H1 (cell line): ENCODE data around the gene NBAS. TPM values are rescaled to one million over a fixed set of nuclear protein-coding genes. Genes with fewer than 3 reads are reported as not detected.

Experiments
- CTCF ChIA-PET: fragments of 300-600 bp; sonication (Branson Sonifier 250); formaldehyde crosslinking; loops from one replicate; lab custom pipeline; 2021; ENCODE audit not compliant: partially characterized antibody; lab: Charles Lee
- POLR2A ChIA-PET: fragments of 300-600 bp; sonication (Branson Sonifier 250); formaldehyde crosslinking; loops from one replicate; lab custom pipeline; 2021; ENCODE audit warnings: inconsistent platforms; ENCODE audit not compliant: partially characterized antibody; lab: Charles Lee
- DNase-seq, 2 experiments: peaks; one replicate each; pipeline versions ENCODE4 v3.0.0 to v3.0.0-alpha.2; 2010 to 2022; ENCODE audit warnings: low spot score in 2 of 2, low read depth in 1 of 2, mixed read lengths in 1 of 2
- FAIRE-seq: peaks from 2 replicates; lab custom pipeline; 2011; peaks lifted over from hg19 to GRCh38; lab: Jason Lieb, UNC
- H2AFZ ChIP-seq: 2 replicates; pipeline ENCODE4 v1.8.1; 2012; ENCODE audit warnings: low read length, inconsistent platforms
- H2AK5ac ChIP-seq: 2 replicates; pipeline ENCODE4 v1.6.1; 2013; ENCODE audit warnings: low read depth, low read length
- H2BK120ac ChIP-seq: replicated peaks from 2 replicates; pipeline ENCODE3; 2013; ENCODE audit warnings: low read depth, low read length, inconsistent platforms
- H2BK12ac ChIP-seq: 2 replicates; pipeline ENCODE4 v1.6.1; 2013; ENCODE audit warnings: low read depth, low read length
- H2BK15ac ChIP-seq: 2 replicates; pipeline ENCODE4 v1.6.1; 2013; ENCODE audit warnings: low read length
- H2BK20ac ChIP-seq: 2 replicates; pipeline ENCODE4 v1.6.1; 2013; ENCODE audit warnings: low read length
- H2BK5ac ChIP-seq: 2 replicates; pipeline ENCODE4 v1.6.1; 2013; ENCODE audit warnings: low read depth, low read length
- H3K14ac ChIP-seq: 2 replicates; pipeline ENCODE4 v1.6.1; 2013; ENCODE audit warnings: inconsistent platforms; ENCODE audit not compliant: insufficient read length
- H3K18ac ChIP-seq: 2 replicates; pipeline ENCODE4 v1.6.1; 2013; ENCODE audit warnings: low read length; ENCODE audit errors: extremely low read depth
- H3K23ac ChIP-seq: 2 replicates; pipeline ENCODE4 v1.6.1; 2013; ENCODE audit warnings: inconsistent platforms; ENCODE audit not compliant: insufficient read length
- H3K23me2 ChIP-seq: 2 replicates; pipeline ENCODE4 v1.6.1; 2013; ENCODE audit warnings: low read depth, low read length
- H3K27ac ChIP-seq: 2 replicates; pipeline ENCODE4 v1.6.1; 2011; ENCODE audit warnings: low read depth, low read length, inconsistent platforms
- H3K27me3 ChIP-seq, 4 experiments: replicated peaks in 1 of 4; 1 replicate in 1 of 4; 2 replicates in 3 of 4; pipeline versions ENCODE4 v1.6.1 to v1.8.1; 2011 to 2013; ENCODE audit warnings: low read length in 3 of 4, mild to moderate bottlenecking in 3 of 4, inconsistent platforms in 2 of 4, mixed read lengths in 2 of 4, moderate library complexity in 1 of 4; ENCODE audit not compliant: control insufficient read depth in 3 of 4, insufficient read depth in 3 of 4; ENCODE audit errors: extremely low read depth in 1 of 4
- H3K36me3 ChIP-seq, 4 experiments: 2 replicates each; pipeline versions ENCODE4 v1.6.1 to v1.8.1; 2011 to 2013; ENCODE audit warnings: mild to moderate bottlenecking in 4 of 4, low read length in 3 of 4, moderate library complexity in 2 of 4, control low read depth in 1 of 4, inconsistent platforms in 1 of 4; ENCODE audit not compliant: insufficient read depth in 4 of 4, control insufficient read depth in 2 of 4
- H3K4ac ChIP-seq: replicated peaks from 2 replicates; pipeline ENCODE3; 2013; ENCODE audit warnings: low read length, low read depth, mixed read lengths, inconsistent platforms; ENCODE audit not compliant: insufficient read length
- H3K4me1 ChIP-seq, 4 experiments: replicated peaks in 1 of 4; 1 replicate in 1 of 4; 2 replicates in 3 of 4; pipeline versions ENCODE4 v1.6.1 to v1.8.1; 2011 to 2013; ENCODE audit warnings: low read length in 3 of 4, inconsistent platforms in 2 of 4, mixed read lengths in 1 of 4; ENCODE audit not compliant: insufficient read depth in 4 of 4, control insufficient read depth in 3 of 4
- H3K4me2 ChIP-seq, 2 experiments: 2 replicates each; pipeline versions ENCODE4 v1.6.1 to v1.8.1; 2011 to 2013; ENCODE audit warnings: low read depth in 2 of 2, low read length in 2 of 2, control low read depth in 1 of 2, inconsistent platforms in 1 of 2, mild to moderate bottlenecking in 1 of 2; ENCODE audit not compliant: insufficient read depth in 1 of 2
- H3K4me3 ChIP-seq, 4 experiments: fragments of 200-600, 300-600 bp in 1 of 4; sonication (generic), shearing (Covaris generic), sonication (Bioruptor Twin) in 1 of 4; 2 replicates each; pipeline versions ENCODE4 v1.5.1 to v1.8.1; 2011 to 2016; ENCODE audit warnings: low read length in 4 of 4, low read depth in 3 of 4, control low read depth in 2 of 4, inconsistent platforms in 2 of 4, mild to moderate bottlenecking in 2 of 4, mixed read lengths in 1 of 4, moderate library complexity in 1 of 4; ENCODE audit not compliant: insufficient read depth in 2 of 4; ENCODE audit errors: extremely low read depth in 1 of 4
- H3K56ac ChIP-seq: replicated peaks from 2 replicates; pipeline ENCODE3; 2013; ENCODE audit warnings: low read depth, mild to moderate bottlenecking, mixed read lengths, low read length, inconsistent platforms; ENCODE audit not compliant: insufficient read length
- H3K79me1 ChIP-seq: 2 replicates; pipeline ENCODE4 v1.6.1; 2013; ENCODE audit warnings: low read depth, low read length, control low read depth
- H3K79me2 ChIP-seq, 2 experiments: 2 replicates each; pipeline versions ENCODE4 v1.6.1 to v1.8.1; 2012 to 2013; ENCODE audit warnings: low read length in 2 of 2, mild to moderate bottlenecking in 2 of 2, inconsistent platforms in 1 of 2; ENCODE audit not compliant: insufficient read depth in 2 of 2, control insufficient read depth in 1 of 2
- H3K9ac ChIP-seq, 4 experiments: replicated peaks in 1 of 4; 1 replicate in 1 of 4; 2 replicates in 3 of 4; pipeline versions ENCODE4 v1.6.1 to v1.8.1; 2011 to 2013; ENCODE audit warnings: low read depth in 3 of 4, low read length in 3 of 4, control low read depth in 2 of 4, mild to moderate bottlenecking in 2 of 4, moderate library complexity in 2 of 4, inconsistent platforms in 1 of 4; ENCODE audit errors: extremely low read depth in 1 of 4
- H3K9me3 ChIP-seq, 2 experiments: 2 replicates each; pipeline versions ENCODE4 v1.6.1 to v1.8.1; 2012 to 2013; ENCODE audit warnings: mild to moderate bottlenecking in 2 of 2, moderate library complexity in 2 of 2, control low read depth in 1 of 2, inconsistent platforms in 1 of 2, low read depth in 1 of 2, low read length in 1 of 2, mixed read lengths in 1 of 2; ENCODE audit not compliant: insufficient read depth in 2 of 2
- H4K20me1 ChIP-seq, 2 experiments: replicated peaks in 1 of 2; 2 replicates each; pipeline versions ENCODE3 to v1.8.1; 2011 to 2013; ENCODE audit warnings: inconsistent platforms in 2 of 2, low read length in 2 of 2, mild to moderate bottlenecking in 1 of 2; ENCODE audit not compliant: insufficient read depth in 2 of 2, control insufficient read depth in 1 of 2
- H4K5ac ChIP-seq: 2 replicates; pipeline ENCODE4 v1.6.1; 2013; ENCODE audit warnings: low read length, low read depth, mixed read lengths, inconsistent platforms; ENCODE audit not compliant: insufficient read length
- H4K8ac ChIP-seq: 2 replicates; pipeline ENCODE4 v1.8.0; 2013; ENCODE audit warnings: mild to moderate bottlenecking, moderate library complexity, low read length, inconsistent platforms; ENCODE audit not compliant: insufficient read depth; ENCODE audit errors: extremely low read depth
- H4K91ac ChIP-seq: replicated peaks from 2 replicates; pipeline ENCODE3; 2013; ENCODE audit warnings: low read length, mixed read lengths, inconsistent platforms; ENCODE audit not compliant: insufficient read length
- ASH2L ChIP-seq: fragments of 200-600, 300-600 bp; sonication (generic); IDR thresholded peaks from one replicate; pipeline ENCODE4 v1.7.1; 2017; ENCODE audit warnings: low read length
- CBX5 ChIP-seq: fragments of 300-800, 300-1000 bp; sonication (generic); IDR thresholded peaks from 2 replicates; pipeline ENCODE4 v1.7.1; 2016; ENCODE audit warnings: antibody characterized with exemption, low read length, low read depth
- CBX8 ChIP-seq: fragments of 300-800, 300-1000 bp; sonication (generic); IDR thresholded peaks from 2 replicates; pipeline ENCODE4 v1.7.1; 2016; ENCODE audit warnings: low read depth, low read length, borderline replicate concordance
- CHD2 ChIP-seq: IDR thresholded peaks from 2 replicates; pipeline ENCODE4 v1.6.1; 2012; ENCODE audit warnings: low read length, improper control_type of control experiment
- EP300 ChIP-seq, 2 experiments: IDR thresholded peaks; 1 replicate in 1 of 2; 2 replicates in 1 of 2; pipeline ENCODE4 v1.6.1; 2011 to 2012; ENCODE audit warnings: low read depth in 2 of 2, low read length in 2 of 2, mild to moderate bottlenecking in 2 of 2, borderline replicate concordance in 1 of 2, inconsistent platforms in 1 of 2, moderate library complexity in 1 of 2
- HDAC6 ChIP-seq: IDR thresholded peaks from one replicate; pipeline ENCODE4 v1.7.1; 2012; ENCODE audit warnings: low read depth, mild to moderate bottlenecking, inconsistent platforms, low read length, moderate library complexity
- NANOG ChIP-seq: IDR thresholded peaks from 2 replicates; pipeline ENCODE4 v1.6.1; 2011; ENCODE audit warnings: low read length, low read depth, mild to moderate bottlenecking, inconsistent platforms; ENCODE audit not compliant: insufficient read depth, poor library complexity, severe bottlenecking
- RBBP5 ChIP-seq: IDR thresholded peaks from 2 replicates; pipeline ENCODE4 v1.7.1; 2012; ENCODE audit warnings: low read depth, mild to moderate bottlenecking, inconsistent platforms, low read length, moderate library complexity, borderline replicate concordance
- SIN3A ChIP-seq, 2 experiments: IDR thresholded peaks in 1 of 2; conservative IDR thresholded peaks in 1 of 2; 2 replicates each; pipeline ENCODE4 v1.6.1; 2011 to 2012; ENCODE audit warnings: low read length in 2 of 2, improper control_type of control experiment in 1 of 2, low read depth in 1 of 2, mild to moderate bottlenecking in 1 of 2
- SP2 ChIP-seq: IDR thresholded peaks from 2 replicates; pipeline ENCODE4 v1.6.1; 2012; ENCODE audit warnings: mild to moderate bottlenecking, low read length, inconsistent platforms
- TBP ChIP-seq: IDR thresholded peaks from 2 replicates; pipeline ENCODE4 v1.6.1; 2011; ENCODE audit warnings: low read depth, low read length, improper control_type of control experiment
- ZNF274 ChIP-seq: IDR thresholded peaks from 2 replicates; pipeline ENCODE4 v1.7.0; 2012; ENCODE audit warnings: low read length, borderline replicate concordance; ENCODE audit errors: extremely low read depth
- WGBS, 2 experiments: shearing (Covaris generic) in 1 of 2; methylation state at CpG; one replicate each; pipeline versions ENCODE4 v1.1.6 to v1.1.7; 2013 to 2015; ENCODE audit warnings: low lambda C conversion rate in 2 of 2, mixed read lengths in 2 of 2, inconsistent platforms in 1 of 2, low coverage in 1 of 2, missing lambda C conversion rate in 1 of 2; ENCODE audit not compliant: insufficient replicate concordance in 2 of 2, insufficient coverage in 1 of 2, insufficient read length in 1 of 2; ENCODE audit errors: extremely low coverage in 1 of 2, missing lambda C conversion rate in 1 of 2; 5-methylcytosine and 5-hydroxymethylcytosine counted together
- polyA plus RNA-seq, 7 experiments: library from polyadenylated mRNA; depleted of rRNA in 3 of 7; stranded (reverse) in 5 of 7; unstranded in 2 of 7; fragments of >200 nt in 5 of 7; fragments of 200-250 nt in 2 of 7; gene quantifications; 1 replicate in 5 of 7; 2 replicates in 1 of 7; 4 replicates in 1 of 7; pipeline versions ENCODE4 v1.2.1 to v1.2.3, GENCODE V29; 2011 to 2013; ENCODE audit warnings: missing spikeins in 2 of 7, mixed read lengths in 2 of 7
- total RNA-seq: library from RNA; stranded (reverse); fragmentation: NEBNext Ultra II Directional; extraction: Animal tissue kit (Norgen Biotek cat#: 25700); gene quantifications from 2 replicates; pipeline ENCODE4 v1.2.1, GENCODE V29; 2021
- TF ChIP-seq, protein P1 (sequence below): IDR thresholded peaks from 2 replicates; pipeline ENCODE4 v1.6.1; 2012; ENCODE audit warnings: low read length, inconsistent platforms

NBAS gene
- total and polyA plus RNA-seq, 2 of the 8 experiments (the other 6 are each of a cell fraction or from before 2014, with no cell fraction given), result 19.6 to 34.8 TPM

DNA sequence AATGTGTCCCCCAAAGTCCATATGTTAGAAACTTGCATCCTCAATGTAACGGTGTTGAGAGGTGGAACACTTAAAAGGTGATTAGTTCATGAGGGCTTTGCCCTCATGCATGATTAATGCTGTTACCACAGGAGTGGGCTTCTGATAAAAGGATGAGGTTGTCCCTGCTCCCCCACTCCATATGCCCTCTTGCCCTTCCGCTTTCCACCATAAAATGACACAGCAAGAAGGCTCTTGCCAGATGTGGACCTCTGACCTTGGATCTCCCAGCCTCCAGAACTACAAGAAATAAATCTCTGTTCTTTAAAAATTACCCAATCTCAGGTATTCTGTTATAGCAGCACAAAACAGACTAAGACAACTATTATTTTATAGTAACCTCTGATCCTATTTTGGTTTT lies 412.1 kb downstream of the NBAS start:
- H2BK12ac ChIP-seq, result no peak overlapping the region
- H2AK5ac ChIP-seq, result no peak overlapping the region
- H4K8ac ChIP-seq, result no peak overlapping the region
- no peak overlapping the region for H3K4me2 ChIP-seq
- no peak overlapping the region for H2BK15ac ChIP-seq
- no peaks in the 10 kb centered on the region for H3K9me3 ChIP-seq
- no peak overlapping the region for H3K4me3 ChIP-seq
- TF ChIP-seq ASH2L (no peak), TBP (no peak), CBX8 (no peak), RBBP5 (no peak), EP300 (IDR thresholded peaks at IDR 0.05; ENCODE audit: borderline replicate concordance in 1 of 2, low read depth in 2 of 2, low read length in 2 of 2) (no peak), SIN3A (conservative IDR thresholded peaks at IDR 0.05 in 1 of 2, IDR thresholded peaks at IDR 0.05 in 1 of 2; ENCODE audit: low read depth in 1 of 2, low read length in 2 of 2) (no peak), SP2 (no peak), ZNF274 (no peak), CHD2 (no peak), HDAC6 (no peak), CBX5 (no peak), NANOG (no peak)
- TF ChIP-seq, protein P1, sequence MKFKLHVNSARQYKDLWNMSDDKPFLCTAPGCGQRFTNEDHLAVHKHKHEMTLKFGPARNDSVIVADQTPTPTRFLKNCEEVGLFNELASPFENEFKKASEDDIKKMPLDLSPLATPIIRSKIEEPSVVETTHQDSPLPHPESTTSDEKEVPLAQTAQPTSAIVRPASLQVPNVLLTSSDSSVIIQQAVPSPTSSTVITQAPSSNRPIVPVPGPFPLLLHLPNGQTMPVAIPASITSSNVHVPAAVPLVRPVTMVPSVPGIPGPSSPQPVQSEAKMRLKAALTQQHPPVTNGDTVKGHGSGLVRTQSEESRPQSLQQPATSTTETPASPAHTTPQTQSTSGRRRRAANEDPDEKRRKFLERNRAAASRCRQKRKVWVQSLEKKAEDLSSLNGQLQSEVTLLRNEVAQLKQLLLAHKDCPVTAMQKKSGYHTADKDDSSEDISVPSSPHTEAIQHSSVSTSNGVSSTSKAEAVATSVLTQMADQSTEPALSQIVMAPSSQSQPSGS, result no peak
- no peaks in the 10 kb centered on the region for H4K20me1 ChIP-seq
- H3K23ac ChIP-seq, result no peak overlapping the region
- H3K79me2 ChIP-seq, result no peaks in the 10 kb centered on the region
- H2AFZ ChIP-seq, result no peak overlapping the region
- no peaks in the 10 kb centered on the region for H3K27me3 ChIP-seq
- H3K4ac ChIP-seq, result no peak overlapping the region
- ChIA-PET POLR2A (no interaction called here), CTCF (interaction anchor here (1.0 kb wide), 1 partner anchor 20 kb away, joined by 4 read pairs; no protein-coding TSS in a partner anchor)
- no peaks in the 10 kb centered on the region for H3K23me2 ChIP-seq
- no peaks in the 10 kb centered on the region for H3K36me3 ChIP-seq
- no peak for FAIRE-seq
- H2BK20ac ChIP-seq, result no peak overlapping the region
- no peaks in the 10 kb centered on the region for H3K4me1 ChIP-seq
- 90% methylated on average over 2 of the region's 2 CpGs; no CpG with 5 or more reads in 1 of the 2 experiments for WGBS, 2 experiments
- no peak overlapping the region for H3K9ac ChIP-seq
- DNase-seq, result no peak
- H3K14ac ChIP-seq, result no peak overlapping the region
- H3K56ac ChIP-seq, result no peak overlapping the region
- H3K18ac ChIP-seq, result no peak overlapping the region
- no peak overlapping the region for H4K5ac ChIP-seq
- H2BK5ac ChIP-seq, result no peak overlapping the region
- H3K27ac ChIP-seq, result no peak overlapping the region
- H2BK120ac ChIP-seq, result no peak overlapping the region
- no peak overlapping the region for H4K91ac ChIP-seq
- no peaks in the 10 kb centered on the region for H3K79me1 ChIP-seq
